HG02763 (cell line): ENCODE results near the gene FSTL4.

ENCODE experiments used
- ATAC-seq: cut with Tn5 transposase; IDR thresholded peaks from one replicate; pipeline ENCODE4 v1.9.1; 2021; ENCODE audit warnings: mild to moderate bottlenecking, moderate library complexity; ENCODE audit not compliant: unreplicated experiment

FSTL4 gene

DNA sequence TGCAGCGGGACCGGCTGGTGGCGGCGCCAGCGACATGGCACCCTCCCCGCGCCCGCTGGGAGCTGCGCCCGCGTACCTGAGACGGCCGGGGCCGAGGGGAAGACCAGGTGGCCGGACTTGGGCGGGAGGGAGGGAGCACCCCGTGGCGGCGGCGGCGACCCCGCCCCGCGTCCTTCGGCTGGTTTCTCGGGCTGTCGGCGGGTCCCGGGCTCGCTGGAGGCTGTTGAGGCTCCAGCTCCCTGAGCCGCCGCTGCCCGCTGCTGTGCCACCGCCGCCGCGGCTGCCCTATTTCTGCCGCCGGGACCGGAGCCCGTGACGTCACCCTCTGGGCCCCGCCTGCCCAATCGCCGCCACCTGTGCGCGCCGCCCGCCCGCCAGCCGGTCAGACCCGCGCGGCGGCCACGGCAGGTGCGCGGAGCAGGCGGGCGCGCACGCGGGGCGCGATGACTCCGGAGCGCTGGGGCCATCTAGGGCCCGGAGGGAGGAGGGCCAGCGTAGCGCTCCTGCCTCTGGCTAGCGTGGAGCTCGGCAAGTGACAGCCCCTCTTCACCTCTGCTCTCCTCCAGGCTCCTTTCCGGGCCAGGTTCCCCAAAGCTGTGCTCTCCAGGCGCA is at the start of gene FSTL4:
FSTL4 (minus strand) TSS at position 293 of the 612 bp plus-strand sequence.
- no peak for ATAC-seq

DNA sequence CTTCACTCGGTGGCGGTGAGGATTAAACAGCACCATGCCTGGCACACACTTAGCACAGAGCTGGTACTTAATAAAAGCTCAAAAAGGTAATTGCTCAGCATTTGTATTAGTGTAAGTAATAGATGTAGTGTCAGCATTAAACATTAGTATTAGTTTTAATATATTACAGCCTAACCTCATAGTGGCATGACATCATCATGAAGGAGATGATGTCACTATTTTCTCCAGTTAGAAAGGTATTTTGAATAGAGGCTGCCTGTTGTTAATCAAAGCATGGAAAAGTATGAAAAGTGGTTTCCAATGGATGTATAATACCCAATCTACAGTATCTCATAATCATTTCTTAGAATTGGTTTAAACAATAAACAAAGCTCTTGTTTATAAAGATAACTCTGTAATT is 49.0 kb upstream of the FSTL4 start:
- ATAC-seq, result no peak

DNA sequence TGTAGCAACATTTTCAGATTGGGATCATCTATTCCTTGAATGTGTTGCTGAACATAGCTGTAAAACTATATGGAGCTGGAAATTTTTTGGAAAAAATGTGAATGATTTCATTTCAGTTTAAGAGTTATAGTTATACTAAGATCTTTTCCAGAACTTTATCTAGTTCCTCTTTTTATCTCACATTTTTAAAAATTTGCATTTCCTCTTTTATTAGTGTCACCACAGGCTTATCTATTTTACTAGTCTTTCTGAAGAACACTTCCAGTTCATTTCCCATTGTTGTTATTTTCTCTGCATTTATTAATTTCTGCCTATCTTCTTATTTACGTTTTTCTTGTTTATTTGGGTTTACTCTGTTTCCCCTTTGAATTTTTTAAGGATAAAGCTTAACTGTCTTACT is 46.0 kb upstream of the FSTL4 start:
- no peak for ATAC-seq

DNA sequence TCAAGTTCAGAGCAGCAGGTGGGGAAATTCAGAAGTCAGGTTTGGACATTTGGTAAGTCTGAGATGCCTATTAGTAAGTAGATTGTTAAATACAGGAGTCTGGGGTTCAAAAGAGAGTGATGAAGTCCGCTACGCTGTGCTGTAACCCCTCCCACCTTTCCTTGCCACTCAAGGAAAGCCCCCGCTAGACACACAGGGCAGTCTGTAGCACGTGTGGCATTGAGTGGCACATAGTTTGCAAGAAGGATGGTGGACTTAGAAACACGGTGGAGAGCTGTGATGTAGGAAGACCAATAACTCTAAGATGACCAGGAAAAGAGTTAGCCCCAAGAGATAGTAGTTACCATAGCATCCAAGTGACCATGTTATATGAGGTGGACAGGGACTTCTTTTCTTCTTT is 44.7 kb upstream of the FSTL4 start:
- no peak for ATAC-seq

DNA sequence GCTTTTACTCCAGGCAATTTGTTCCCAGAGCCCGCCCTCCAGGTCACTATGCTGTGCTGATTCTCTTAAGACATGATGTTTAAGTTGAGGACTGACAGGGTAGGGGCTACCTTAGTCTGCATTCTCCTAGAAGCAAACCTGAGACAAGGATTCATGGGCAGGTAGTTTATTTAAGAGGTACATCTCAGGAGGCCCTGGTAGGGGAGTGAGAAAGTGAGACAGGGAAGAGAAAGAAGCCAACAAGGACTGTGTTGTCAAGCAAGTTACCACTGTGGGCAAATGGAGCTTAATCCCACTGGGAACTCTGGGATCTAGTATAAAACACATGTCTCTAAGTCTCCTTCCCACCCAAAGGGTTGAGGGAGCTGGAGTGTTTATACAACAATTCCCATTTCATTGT is 43.6 kb upstream of the FSTL4 start:
- no peak for ATAC-seq

DNA sequence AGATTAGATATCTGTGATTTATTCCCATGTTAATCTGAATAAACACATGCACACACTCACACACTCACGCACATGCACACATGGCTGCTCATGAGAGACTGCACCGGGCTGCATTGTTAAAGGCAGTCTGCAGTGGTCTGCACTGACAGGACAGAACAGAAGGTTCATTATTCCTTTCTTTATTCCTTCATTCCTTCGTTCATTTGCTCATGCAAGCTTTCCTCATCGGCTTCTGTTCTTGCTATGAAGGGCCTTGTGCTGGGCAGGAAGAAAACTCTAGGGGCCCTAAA is 41.4 kb upstream of the FSTL4 start:
- ATAC-seq, result no peak

DNA sequence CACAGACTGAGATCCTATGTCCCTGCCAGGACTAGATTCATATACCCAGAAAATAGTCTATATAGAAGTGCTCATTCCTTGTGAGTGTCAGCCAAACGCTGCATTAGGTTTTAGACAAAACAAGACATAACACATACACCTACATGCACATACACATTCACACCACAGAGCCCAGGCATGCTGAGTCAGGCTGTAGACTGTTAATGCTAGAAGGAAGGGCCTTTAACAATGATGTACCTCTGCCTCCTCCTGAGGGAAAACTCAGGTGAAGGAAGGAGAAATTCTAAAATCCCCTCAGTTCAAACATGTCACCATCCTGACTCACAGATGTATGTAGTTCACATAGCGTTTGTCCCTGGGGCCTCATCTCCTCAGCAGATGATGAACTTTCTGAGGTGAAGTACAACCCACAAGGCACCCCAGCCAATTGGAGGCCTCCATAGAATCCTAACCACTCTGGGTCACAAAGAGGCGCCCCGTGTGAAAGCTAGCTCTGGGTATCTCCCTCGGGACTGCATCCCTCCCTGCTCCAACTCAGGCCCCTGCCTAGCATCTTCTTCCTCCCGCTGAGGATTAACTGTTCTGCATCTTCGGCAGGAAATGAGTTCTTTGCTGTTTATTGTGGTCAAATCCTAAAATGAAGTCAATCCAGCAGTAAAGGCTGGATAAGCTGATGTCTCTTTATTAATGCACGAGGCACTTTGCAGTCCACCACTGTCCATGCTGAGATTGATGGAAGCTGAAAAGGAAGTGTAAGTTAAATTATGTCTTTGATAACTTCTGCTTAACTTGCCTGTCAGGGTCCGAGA is 40.8 kb upstream of the FSTL4 start:
- no peak for ATAC-seq

DNA sequence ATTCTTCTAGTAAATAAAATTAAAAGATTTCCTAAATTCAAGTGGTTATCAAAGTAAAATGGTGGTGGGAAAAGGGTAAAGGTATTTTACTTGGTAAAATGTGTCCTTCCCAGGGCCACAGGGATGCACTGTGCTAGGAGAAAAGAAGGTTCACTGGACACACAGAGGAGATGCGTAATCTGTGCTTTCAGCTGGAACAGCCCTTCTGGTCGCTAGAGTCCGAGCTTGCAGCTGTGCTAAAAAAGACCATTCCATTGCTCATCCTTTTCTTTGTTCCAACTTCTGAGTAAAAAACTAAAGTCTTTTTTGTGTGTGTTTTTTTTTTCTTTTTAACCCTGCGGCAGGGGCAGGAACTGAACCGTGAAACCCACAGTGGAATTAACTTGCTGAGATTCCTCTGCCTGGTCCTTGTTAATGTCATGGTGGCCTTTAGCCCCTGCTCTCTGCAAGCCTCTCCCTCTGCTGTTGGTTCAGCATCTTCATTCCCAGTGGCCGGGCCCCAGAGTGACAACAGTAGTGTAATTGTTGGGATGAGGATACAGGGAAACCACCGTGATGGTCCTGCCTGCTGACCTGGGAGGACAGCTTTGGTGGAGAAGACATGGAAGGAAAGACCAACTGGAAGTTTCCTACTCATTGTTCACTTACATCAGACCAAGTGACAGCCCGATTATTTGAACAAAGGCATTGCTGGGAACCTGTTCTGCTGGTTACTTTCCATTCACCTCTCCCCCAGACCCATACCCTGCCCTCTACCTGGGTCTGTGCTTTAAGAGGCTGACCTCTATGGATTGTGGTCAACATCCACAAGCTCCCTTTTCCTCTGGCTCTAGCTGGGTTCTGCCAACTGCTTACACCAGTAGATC is 31.9 kb upstream of the FSTL4 start:
- no peak for ATAC-seq

DNA sequence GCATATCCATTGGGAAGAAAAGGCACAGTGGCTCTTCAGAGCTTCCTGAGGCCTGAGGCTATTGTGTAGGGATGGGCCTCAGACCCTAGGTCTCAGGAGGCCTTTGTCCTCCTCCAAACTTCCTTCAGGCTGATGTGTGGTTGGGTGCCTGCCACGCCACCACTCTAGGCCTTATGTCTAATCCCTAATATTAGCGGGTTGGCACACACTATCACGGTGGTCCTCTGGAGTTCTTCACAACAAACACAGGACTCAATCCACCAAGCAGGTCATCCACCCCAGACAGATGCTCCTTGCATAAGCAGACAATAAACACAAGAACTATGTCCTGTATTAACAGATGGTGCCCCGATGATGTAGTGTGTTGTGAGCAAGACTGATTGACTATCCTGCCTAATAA is 31.0 kb upstream of the FSTL4 start:
- no peak for ATAC-seq

DNA sequence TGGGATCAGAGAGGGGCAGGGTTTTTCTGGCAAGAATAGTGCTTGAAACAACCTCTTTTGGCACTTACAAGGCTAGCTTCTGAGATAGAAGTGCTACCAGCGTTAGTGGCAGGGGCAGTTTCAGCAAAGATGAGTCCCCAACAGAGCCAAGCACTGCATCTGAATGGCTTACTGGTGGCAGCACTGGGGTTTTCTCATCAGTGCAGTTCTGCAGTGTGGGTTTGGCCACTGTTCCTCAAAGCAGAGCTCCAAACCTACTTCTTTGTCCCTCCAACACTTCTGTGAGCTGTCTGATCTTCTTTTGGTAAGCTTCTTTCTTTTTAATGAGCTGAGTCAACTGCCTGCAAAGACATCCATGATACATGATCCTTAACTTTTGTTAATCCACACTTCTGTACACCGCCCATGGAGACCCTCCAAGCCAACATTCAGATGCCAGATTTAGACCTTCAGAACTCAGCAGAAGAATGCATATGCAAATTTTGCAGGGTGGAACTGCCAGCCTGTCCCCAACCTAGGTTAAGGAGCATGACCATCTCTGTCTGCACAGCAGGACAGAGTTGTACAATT is 29.9 kb upstream of the FSTL4 start:
- no peak for ATAC-seq

DNA sequence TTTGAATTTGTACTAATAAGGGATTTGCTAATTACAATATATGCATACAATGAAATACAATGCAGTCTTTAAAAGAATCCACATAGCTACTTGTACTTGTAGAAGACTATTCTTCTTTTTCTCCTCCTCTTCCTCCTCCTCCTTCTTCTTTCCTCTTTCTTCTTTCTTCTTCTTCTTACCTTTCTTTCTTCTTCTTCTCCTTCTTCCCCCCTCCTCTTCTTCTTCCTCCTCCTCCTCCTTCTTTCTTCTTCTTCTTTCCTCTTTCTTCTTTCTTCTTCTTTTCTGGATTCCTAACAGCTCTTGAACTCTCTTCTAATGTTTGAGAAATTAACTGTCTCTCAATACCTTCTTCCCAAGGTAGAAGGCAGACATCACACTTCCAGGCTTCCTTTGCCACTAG is 29.3 kb upstream of the FSTL4 start:
- ATAC-seq, result no peak

DNA sequence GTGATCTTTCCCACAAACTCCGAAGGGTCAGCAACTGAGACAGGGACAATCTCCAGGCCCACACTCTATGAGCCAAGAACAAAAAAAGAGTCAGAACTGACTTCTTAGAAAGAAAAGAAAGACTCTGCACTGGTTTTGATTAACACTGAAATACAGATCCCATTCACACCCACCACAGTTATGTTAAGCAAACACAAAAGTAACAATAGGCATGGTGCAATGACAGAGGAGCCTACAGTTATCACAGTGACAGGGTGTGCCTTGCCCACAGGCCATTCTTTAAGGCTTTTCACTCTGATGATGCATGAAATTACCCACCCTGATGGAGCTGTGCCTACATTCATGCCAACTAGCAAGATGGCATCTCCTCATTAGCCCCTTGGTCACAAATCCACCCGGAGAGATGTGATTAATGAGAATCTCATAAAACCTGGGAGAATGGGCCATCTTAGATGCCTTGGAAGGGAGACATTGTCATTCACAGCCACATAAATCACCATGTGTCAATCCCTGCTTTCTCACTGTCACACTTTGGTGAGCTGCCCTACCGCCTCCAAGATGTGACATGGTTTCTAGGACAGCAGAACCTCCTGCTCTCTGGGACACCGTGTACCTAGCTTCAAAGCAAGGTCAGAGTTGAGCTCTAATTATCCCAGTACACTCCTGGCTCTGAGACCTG is 27.6 kb upstream of the FSTL4 start:
- ATAC-seq, result no peak

DNA sequence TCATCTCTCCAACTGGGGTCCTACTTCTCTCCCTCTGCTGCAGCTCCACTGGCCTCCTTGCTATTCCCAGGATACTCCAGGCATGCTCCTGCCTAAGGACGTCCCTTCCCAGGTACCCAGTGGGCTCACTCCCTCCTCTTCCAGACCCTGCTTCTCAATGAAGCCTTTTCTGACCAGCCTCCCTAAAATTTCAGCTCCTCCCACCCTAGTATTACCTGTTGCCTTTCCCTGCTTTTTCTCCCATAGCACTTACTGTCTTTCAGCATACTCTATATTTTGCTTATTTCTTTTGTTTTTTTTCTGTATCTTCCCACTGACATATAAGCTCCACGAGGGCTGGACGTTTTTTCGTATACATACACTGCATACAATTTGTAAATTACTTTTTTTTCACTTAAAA is 26.1 kb upstream of the FSTL4 start:
- ATAC-seq, result no peak

DNA sequence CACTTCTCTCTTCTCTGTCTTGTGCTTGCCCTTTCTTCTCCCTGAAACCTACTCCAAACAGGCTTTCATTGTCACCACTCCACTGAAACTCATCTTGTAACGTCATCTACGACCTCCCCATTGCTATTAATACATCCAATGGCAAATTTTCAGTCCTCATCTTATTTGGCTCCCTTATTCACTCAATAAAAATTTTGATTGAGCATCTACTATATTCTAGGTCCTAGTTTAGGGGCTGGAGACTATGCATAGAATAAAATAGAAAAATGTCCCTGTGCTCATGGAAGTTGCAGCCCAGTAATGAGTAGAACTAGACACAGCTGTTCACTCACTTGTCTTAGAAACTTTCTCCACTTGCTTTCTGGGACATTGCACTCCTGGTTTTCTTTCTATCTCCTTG is 24.9 kb upstream of the FSTL4 start:
- ATAC-seq, result no peak

DNA sequence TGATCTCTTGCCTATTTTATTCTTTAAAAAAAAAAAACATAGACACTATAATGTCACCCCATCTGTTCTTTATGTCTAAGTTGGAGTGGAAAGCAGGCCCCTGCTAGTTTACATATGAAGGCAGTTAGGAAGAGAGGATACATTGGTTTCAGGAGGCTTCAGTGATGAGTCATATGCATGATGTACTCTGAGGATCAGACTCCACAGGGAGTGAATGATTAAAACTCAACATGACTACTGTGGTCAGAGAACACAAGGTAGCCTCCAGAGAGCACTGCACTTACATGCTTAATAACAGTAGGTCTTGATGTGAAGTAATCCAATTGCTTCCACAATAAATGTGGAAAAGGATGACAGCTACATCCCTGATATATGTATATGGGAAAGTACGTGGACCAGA is 22.7 kb upstream of the FSTL4 start:
- no peak for ATAC-seq

DNA sequence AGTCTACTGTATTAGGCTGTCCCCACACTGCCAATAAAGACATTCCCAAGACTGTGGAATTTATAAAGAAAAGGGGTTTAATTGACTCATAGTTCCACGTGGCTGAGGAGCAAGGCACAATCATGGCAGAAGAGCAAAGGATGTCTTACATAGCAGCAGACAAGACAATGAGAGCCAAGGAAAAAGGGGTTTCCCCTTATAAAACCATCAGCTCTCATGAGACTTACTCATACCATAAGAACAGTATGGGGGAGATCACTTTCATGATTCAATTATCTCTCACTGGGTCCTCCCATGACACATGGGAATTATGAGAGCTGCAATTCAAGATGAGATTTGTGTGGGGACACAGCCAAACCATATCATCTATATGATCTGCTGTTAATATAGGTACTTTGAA is 14.8 kb upstream of the FSTL4 start:
- ATAC-seq, result no peak

DNA sequence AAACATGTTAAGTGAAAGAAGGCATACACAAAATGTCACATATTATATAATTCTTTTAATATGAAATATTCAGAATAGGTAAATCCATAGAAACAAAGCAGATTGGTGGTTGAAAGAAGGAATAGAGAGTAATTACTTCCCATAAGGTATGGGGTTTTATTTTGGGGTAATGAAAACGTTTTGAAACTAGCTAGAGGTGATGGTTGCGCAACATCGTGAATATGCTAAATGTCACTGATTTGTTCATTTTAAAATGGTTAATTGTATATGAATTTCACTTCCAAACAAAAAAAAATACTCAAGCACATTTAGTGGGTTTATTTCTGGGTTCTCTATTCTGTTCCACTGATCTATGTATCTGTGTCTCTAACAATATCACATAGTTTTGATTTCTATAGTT is 12.0 kb upstream of the FSTL4 start:
- no peak for ATAC-seq

DNA sequence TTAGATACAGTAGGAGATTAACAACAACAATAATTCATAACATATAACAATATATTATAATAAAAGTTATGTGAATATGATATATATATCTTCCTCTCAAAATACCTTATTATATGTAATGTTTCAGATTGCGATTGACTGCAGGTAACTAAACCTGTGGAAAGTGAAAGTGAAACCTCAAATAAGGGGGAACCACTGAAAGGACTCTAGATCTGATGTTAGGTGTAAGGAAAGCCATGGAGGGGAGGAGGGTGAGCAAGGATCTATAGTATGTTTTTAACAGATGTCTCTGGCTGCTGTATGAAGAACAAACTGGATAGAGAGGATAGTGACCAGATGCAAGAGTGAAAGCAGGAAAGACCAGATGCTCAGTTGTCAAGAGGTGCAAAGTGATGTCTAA is 5.8 kb upstream of the FSTL4 start:
- no peak for ATAC-seq

DNA sequence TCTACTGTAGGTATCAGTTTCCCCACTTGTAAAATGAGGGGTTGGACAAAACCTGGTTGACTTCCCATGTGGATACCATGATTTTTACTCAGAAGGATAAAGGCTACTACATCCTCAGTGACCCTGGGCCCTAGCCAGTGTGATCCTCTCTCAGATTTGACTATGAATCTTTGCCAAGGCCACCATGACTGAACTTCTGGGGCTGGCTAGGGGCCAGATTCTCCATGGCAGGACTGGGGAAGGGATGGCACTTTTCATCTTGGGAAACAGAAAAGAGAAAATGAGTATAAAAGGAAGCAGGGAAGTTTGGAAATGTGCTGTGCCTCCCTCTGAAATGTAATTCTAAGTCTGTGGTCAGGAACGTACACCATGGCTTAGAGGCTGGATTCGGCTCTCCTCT is 1.4 kb upstream of the FSTL4 start:
- ATAC-seq, result no peak

DNA sequence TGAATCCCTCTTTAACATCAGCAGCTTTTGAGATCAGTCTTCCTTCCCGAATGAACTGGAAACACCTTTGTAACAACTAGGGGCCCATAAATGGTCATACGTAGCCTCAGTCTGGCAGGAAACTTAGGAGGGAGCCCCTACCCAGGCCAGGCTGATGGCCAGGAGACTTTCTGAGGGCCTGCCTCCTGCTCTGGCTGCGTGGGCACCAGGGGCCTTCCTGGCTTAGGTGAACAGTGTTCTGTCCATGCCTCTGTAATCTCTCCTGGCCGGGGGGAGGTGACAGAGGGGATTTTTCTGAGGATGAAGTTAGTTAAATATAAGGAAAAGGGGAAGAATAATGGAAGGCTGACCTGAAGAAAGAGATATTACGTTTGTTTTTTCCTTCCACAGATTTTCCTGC is 843 bp upstream of the FSTL4 start:
- ATAC-seq, result no peak
